ENCODE results near the gene SPATA31D4.
"Not testable (repeated sequence)": the region's sequence is repeated elsewhere in the genome, so short reads cannot be mapped to it uniquely, and the experiment has no call there.

The SPATA31D4 gene

GRCh38 chr9:81928305-81928704 is at the start of gene SPATA31D4:
Gene SPATA31D4, plus strand, starts transcription at chr9:81928428. Its CDS starts 86 bp downstream, at chr9:81928514.
- DNase-seq, result not testable (repeated sequence)

DNA sequence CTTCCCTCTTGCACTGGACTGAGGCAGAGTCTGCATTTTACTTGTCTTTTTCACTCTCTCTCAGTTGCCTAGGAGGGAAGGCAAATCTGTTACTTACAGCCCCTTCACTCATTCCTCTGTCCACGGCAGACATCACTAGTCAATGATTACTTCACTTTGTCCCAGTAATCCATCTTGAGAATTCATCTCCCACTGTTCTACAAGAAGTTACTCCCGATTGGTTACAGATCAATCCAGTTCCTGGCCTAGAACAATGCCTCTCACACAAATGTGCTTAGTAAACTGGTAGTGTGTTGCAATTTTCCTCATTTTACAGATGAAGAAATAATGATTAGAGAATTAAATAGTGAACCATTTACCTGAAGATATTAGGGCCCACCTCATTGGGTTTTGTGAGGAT is 49.7 kb upstream of the SPATA31D4 start:
- no peak for DNase-seq

DNA sequence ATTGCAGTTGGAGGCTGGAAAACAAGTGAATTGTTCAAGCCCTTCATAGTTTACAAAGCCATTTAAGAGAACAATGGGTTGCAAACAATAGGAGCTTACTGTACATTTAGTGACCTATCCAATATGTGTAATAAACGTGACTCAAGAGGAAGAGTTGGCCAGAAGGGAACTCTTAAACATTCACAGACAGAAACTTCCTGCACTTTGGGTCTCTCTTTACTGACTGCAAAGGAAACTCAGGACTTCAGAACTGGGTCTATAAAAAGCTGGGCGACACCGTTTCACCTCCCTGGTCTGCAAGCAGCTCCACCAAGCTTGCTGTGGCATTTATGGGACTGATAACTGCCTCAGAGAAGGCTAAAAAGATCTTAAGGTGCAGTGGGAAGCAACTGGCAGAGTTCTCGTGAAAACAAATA is 48.7 kb upstream of the SPATA31D4 start:
- no peak for DNase-seq

DNA sequence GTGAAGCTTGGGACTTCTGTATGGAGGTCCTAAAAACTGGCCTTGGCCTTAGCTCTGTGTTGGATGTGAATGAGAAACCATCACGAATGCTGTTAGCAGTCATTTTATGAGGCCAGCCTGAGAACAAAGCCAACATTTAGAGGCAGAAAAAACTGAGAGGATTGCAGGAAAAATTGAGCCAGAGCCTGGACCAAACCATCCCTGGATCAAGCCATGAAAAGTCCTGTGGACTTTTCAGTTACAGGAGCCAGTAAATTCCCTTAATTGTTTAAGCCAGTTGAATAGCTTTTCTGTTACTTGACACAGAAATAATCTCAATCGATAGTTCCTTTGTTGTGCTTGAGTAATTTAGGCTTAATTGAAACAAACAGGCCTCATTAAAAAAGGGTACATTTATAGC is 42.6 kb upstream of the SPATA31D4 start:
- DNase-seq, result no peak

DNA sequence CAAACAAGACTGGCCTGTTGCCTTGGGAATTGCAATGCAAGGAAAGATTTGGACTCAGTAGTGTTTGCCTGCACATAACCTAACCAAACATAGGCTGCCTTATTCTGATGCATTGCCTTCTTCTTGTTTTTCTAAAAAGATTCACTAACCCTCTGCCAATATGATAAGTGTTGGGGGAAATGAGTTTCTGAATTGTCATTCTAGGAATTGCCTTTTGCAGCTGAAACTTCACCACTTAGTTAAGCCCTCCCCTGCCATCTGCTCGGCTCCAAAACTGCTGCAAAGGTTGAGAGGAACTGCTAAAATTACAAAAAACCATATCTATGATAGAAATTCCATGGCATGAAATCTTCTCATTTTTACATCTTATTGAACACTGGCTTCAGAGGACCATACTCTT is 41.6 kb upstream of the SPATA31D4 start:
- DNase-seq, result no peak

- DNase-seq, result no peak
These were observed 38.1 kb upstream of the SPATA31D4 start for GRCh38 chr9:81890104-81890503.

DNA sequence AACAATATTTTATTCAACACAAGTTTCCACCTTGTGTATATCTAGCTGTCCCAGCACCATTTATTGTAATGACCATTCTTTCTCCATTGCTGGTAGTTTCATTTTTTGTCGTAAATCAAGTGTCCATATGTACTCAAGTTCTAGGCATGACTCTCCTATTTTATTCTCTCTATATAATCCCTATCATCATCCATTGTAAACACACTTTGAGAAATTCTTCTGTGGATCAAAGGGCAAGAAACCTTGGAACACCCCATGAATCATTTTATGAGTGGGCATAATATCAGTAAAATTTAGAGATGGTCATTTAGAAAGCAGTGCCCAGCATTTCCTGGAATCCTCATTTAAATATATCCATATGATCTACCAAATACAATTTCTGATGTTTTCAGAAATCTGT is 35.8 kb upstream of the SPATA31D4 start:
- DNase-seq, result no peak

DNA sequence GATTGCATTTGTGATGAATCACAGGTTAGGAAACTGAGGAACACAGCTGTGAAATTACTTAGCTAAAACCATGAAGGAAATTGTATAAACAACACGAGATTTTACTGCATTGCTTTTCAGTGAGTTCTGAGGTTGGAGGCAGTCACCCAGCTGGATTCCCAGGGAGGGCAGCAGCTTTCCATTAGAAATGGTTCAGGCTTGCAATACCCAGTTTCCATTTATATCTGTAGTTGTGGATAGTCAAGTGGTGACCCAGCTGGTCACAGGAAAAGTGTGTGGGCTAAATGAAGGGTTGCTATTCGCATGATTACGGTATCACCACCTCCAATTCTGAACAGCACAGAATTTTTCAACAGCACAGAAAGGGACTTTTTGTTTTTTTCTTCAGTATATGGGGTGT is 34.3 kb upstream of the SPATA31D4 start:
- DNase-seq, result no peak

DNA sequence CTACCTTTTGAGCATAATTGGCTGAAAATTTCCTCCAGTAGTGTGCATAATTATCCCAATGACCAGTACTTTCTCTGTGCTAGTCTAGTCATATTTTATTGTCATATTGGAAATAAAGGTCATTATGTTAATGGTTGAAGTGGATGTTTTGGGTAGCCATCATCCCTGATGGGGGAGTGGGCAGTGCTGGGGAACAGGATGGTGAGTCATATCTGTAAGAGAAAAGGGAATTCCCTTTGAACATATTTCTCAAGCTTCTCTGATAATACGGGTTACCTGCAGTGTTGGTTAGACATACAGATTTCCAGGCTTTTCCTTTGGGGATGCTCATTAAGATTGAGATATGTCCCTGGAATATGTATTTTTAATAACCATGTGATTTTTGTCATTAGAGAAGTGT is 33.3 kb upstream of the SPATA31D4 start:
- no peak for DNase-seq

- no peak for DNase-seq
These were observed 32.2 kb upstream of the SPATA31D4 start for GRCh38 chr9:81896070-81896469.

- DNase-seq, result no peak
These were observed 29.4 kb upstream of the SPATA31D4 start for GRCh38 chr9:81898851-81899250.

- no peak for DNase-seq
These were observed 26.0 kb upstream of the SPATA31D4 start for GRCh38 chr9:81902196-81902595.

GRCh38 chr9:81902626-81903025 is 25.6 kb upstream of the SPATA31D4 start:
- DNase-seq, result no peak

DNA sequence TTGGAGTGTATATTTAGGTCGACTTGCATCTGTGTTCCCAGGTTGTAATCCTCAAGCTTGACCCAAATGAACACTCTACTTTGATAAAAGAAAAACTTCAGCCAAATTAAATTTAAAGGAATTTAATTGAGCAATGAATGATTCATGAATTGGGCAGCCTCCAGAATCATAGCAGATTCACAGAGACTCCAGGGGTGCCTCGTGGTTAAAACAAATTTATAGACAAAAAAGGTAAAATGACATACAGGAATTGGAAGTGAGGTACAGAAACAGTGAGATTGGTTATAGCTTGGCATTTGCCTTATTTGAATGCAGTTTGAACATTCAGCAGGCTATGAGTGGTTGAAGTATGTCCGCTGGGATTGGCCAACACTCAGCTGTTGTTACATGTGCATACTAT is 21.6 kb upstream of the SPATA31D4 start:
- DNase-seq, result no peak

GRCh38 chr9:81912135-81912534 is 16.1 kb upstream of the SPATA31D4 start:
- no peak for DNase-seq

DNA sequence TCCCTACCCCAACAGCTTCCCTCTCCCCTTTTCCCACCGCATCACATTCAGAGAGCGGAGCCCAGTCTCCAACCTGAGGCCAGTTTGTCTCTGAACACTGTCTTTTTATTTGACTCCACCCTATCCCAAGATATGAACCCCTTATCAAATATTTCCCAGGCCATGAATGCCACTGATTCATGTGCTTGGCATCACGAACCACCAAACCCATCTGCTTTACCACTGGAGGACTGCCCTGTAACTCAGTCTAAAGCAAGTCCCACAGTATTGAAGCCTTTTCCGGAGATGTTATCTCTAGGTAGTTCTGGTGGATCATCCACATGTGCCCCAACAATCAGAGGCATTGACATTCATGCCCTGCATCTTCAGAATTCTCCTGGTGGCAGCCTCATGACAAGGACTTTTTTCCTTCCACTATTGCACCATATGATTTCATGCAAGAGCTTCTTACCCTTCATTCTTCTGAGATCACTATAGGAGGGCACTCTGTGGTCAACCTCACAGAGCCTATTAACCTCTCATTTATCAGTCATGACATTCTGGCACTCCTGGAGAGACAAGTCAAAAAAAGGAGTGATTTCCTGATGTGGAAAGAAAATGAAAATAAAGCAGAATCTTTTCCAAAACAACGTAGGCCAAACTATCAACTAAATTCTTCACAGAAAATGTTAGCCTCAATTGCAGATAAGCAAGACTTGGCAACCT is 12.3 kb upstream of the SPATA31D4 start:
- no peak for DNase-seq

- not testable (repeated sequence) for DNase-seq
These were observed 9.7 kb upstream of the SPATA31D4 start for GRCh38 chr9:81918507-81918906.

GRCh38 chr9:81930147-81930546 is 1.9 kb downstream of the SPATA31D4 start:
- DNase-seq, result not testable (repeated sequence)

GRCh38 chr9:81933547-81933946 is 5.3 kb downstream of the SPATA31D4 start:
- DNase-seq, result not testable (repeated sequence)

- not testable (repeated sequence) for DNase-seq
These were observed 15.2 kb downstream of the SPATA31D4 start, which contains the start of gene SPATA31D3 for GRCh38 chr9:81943393-81943792. Gene SPATA31D3, plus strand, starts transcription at chr9:81943500. Its CDS starts 86 bp downstream, at chr9:81943586.

DNA sequence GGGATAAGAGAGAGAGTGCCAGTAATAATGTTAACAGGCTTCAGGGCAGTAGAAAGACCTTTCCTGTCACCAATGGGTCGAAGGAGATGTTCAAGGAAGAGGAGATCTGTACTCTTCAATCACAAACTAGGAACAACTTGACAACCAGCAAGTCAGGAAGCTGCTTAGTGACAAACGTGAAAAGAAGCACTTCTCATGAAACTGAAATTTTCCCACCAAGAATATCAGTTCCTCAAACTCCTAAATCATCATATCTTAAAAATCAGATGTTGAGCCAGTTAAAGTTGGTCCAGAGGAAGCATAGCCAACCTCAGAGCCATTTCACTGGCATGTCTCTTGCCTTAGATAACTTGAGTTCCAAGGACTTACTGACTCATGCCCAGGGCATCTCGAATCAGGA is 20.4 kb downstream of the SPATA31D4 start:
- not testable (repeated sequence) for DNase-seq

DNA sequence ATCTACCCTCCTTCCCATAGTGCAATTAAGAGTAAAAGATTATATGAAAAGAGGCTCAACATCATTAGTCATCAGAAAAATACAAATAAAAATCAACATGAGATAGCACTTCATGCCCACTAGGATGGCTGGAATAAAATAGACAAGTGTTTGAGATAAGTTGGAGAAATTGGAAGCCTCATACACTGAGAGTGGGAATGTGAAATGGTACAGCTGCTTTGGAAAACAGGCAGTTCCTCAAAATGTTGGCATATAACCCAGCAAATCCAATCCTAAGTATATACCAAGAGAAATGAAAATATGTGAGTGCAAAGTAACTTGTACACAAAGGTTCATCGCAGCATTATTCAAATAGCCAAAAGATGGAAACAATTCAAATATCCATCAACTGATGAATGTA is 24.9 kb downstream of the SPATA31D4 start:
- no peak for DNase-seq

DNA sequence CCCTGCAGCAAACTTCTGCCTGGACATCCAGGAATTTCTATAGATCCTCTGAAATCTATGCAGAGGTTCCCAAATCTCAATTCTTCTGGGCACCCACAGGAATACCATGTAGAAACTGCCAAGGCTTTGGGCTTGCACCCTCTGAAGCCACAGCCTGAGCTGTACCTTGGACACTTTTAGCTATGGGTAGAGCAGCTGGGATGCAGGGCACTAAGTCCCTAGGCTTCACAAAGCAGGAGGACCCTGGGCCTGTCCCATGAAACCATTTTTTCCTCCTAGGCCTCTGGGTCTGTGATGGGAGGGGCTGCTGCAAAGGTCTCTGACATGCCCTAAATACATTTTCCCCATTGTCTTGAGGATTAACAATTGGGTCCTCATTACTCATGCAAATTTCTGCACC is 27.4 kb downstream of the SPATA31D4 start:
- DNase-seq, result no peak

DNA sequence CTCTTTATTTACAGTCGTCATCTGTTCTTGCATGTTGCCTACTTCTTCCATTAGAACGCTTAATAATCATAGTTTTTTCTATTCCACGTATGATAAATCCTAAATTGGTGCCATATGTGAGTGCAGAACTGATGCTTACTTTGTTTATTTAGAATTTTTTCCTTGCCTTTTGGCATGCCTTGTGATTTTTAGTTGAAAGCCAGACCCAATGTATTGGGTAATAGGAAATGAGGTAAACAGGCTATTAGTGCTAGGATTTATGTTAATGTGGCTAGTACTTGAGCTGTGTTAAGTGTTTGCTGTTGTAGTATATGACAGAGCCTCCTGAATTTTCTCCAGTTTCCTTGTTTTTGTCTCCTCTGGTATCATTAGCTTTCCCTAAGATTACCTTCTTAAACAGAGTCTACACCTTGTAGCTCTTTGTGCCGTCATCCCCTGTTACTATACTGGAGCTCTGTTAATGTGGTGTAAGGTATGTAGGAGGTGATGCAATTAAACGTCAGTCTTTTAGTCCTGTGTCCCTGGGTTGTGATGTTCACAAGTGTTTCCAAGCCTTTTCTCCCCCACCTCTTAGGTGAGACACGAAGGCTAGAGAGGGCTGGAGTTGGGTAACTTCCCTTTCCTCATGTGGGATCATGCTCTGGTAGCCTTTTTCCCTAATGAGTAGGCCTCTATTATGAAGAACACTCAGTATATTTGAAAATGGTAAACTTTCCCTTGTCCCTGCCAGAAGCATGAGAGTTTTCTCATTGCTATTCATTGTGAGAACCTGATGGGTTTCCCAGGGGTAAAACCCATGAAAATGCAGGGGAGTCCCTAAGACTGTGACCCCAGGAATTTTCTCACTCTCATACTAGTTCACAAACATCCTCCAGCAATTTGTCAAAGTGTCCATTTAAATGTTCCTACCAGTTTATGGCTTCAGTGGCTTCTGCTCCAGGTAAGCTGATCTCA is 36.3 kb downstream of the SPATA31D4 start:
- no peak for DNase-seq
